Right lobe of liver (tissue), 6 donors: ENCODE measurements around the gene MYO5B. TPM values are rescaled to one million over a fixed set of nuclear protein-coding genes. Genes with fewer than 3 reads are reported as not detected.

ENCODE experiments used
- ATAC-seq, 4 donors: fragments of 200-7000 bp; cut with Tn5 transposase; one replicate each; pipeline ENCODE4 v1.9.1; 2020; ENCODE audit warnings: mild to moderate bottlenecking in 4 of 4, moderate library complexity in 4 of 4
- DNase-seq, 3 donors: peaks; one replicate each; pipeline ENCODE4 v3.0.0-alpha.2; 2020
- H3K27ac ChIP-seq, 3 donors: fragments of 200-600 bp; one replicate each; pipeline ENCODE4 v1.8.0; 2022
- H3K27me3 ChIP-seq, 2 donors: fragments of 200-600 bp; one replicate each; pipeline ENCODE4 v1.8.0; 2022
- H3K36me3 ChIP-seq, 4 donors: fragments of 200-600 bp; sonication (generic) in 1 of 4; one replicate each; pipeline versions ENCODE4 v1.5.1 to v1.8.0; 2017 to 2022; ENCODE audit warnings: control low read depth in 1 of 4
- H3K4me1 ChIP-seq, 4 donors: fragments of 200-600 bp; sonication (generic) in 1 of 4; one replicate each; pipeline versions ENCODE4 v1.5.1 to v1.8.0; 2017 to 2022; ENCODE audit warnings: control low read depth in 1 of 4
- H3K4me3 ChIP-seq, 3 donors: fragments of 200-600 bp; one replicate each; pipeline ENCODE4 v1.8.0; 2022
- H3K9me3 ChIP-seq, 4 donors: fragments of 200-600 bp; sonication (generic) in 1 of 4; one replicate each; pipeline versions ENCODE4 v1.5.1 to v1.8.0; 2017 to 2022; ENCODE audit warnings: control low read depth in 1 of 4
- POLR2A ChIP-seq: fragments of 450-650 bp; IDR thresholded peaks from one replicate; pipeline ENCODE4 v1.6.1; 2017; ENCODE audit warnings: antibody characterized with exemption, mild to moderate bottlenecking
- WGBS: methylation state at CpG from one replicate; pipeline ENCODE4 v1.1.6; 2018; ENCODE audit warnings: low coverage, low lambda C conversion rate; ENCODE audit not compliant: insufficient coverage; ENCODE audit errors: missing lambda C conversion rate; 5-methylcytosine and 5-hydroxymethylcytosine counted together
- intact Hi-C, 2 donors: fragments of 100-400 bp; cut with DNase I; formaldehyde crosslinking; loops; one replicate each; pipeline versions ENCODE4 v1.11.2 to v1.14.1; 2022
- total RNA-seq, 6 experiments: library from RNA; depleted of rRNA in 2 of 6; stranded (reverse); fragments of >200 nt in 2 of 6; fragmentation: NEBNext Ultra II Directional in 3 of 6; extraction: Animal tissue kit (Norgen Biotek cat#: 25700) in 3 of 6; gene quantifications; one replicate each; pipeline versions ENCODE4 v1.1.0 to v1.2.4, GENCODE V29; 2016 to 2023
- TF ChIP-seq, protein P1 (sequence below), 4 donors: fragments of 200-600 bp in 3 of 4; fragments of 450-650 bp in 1 of 4; IDR thresholded peaks; one replicate each; pipeline versions ENCODE4 v1.5.1 to v1.8.0; 2016 to 2022; ENCODE audit warnings: antibody characterized with exemption in 4 of 4, mild to moderate bottlenecking in 2 of 4
- donor health status: DM: no; HTN: yes; CAD: no.
- donor health status: DM: no; HTN: no; CAD: no.
- donor health status: DM: no; HTN: no; CAD: no.
- donor health status: DM: no; HTN: yes; CAD: no.
- donor health status: DM: no; HTN: yes; CAD: no.

MYO5B gene
- total RNA-seq, 6 experiments from 2014 or later = 13.4 to 25.1 (median 16.6) TPM

DNA sequence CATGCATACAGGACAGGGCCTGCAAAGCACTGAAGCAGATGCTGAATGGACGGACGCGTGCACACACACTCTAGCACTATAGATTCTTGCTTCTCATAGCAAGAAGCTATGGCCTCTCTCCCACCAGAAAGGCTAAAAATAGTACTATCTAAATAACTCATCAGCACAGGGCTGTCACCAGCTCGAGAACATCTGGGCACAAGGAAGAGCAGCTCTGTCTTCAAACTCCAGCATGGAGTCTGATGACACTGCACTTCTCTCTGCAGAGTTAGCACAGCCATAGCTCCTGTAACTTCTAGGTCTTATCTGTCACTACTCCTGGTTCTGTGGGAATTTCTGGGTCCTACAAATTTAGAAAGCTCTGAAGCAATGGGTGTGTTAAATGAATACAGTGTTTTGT is 123.5 kb downstream of the MYO5B start:
- no peak for ATAC-seq
- DNase-seq = no peak

DNA sequence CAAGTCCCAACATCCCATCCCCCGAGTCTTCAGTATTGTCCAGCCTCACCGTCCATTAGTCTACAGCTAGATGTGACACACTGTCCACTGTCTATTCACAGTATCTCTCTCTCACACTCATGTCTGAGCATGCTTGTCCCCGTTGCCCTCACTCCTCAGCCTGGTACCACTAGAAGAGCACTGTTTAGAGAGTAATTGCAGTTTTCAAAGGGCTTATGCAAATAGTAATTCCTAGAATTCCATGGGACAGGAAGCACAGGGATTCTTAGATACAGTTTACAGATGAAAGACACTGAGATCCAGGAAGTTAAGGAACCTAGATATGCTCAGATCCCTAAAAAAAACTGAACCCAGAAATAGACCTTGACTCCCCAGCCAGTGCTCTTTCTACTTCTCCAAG is 125.5 kb downstream of the MYO5B start:
- H3K27me3 ChIP-seq = no peaks in the 10 kb centered on the region
- ATAC-seq (no peak), DNase-seq (no peak)
- H3K9me3 ChIP-seq = no peaks in the 10 kb centered on the region
- no peak overlapping the region for H3K4me3 ChIP-seq
- H3K4me1 ChIP-seq = peaks cover 0 to 9% (median 3%) of the 10 kb centered on the region in 4 donors
- H3K36me3 ChIP-seq = no peaks in the 10 kb centered on the region
- TF ChIP-seq, protein P1, sequence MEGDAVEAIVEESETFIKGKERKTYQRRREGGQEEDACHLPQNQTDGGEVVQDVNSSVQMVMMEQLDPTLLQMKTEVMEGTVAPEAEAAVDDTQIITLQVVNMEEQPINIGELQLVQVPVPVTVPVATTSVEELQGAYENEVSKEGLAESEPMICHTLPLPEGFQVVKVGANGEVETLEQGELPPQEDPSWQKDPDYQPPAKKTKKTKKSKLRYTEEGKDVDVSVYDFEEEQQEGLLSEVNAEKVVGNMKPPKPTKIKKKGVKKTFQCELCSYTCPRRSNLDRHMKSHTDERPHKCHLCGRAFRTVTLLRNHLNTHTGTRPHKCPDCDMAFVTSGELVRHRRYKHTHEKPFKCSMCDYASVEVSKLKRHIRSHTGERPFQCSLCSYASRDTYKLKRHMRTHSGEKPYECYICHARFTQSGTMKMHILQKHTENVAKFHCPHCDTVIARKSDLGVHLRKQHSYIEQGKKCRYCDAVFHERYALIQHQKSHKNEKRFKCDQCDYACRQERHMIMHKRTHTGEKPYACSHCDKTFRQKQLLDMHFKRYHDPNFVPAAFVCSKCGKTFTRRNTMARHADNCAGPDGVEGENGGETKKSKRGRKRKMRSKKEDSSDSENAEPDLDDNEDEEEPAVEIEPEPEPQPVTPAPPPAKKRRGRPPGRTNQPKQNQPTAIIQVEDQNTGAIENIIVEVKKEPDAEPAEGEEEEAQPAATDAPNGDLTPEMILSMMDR (IDR thresholded peaks at IDR 0.05) = no peak
- TF ChIP-seq POLR2A = no peak
- H3K27ac ChIP-seq = no peak overlapping the region
- intact Hi-C loops = no loop called here
- 94% methylated on average over 3 of the region's 3 CpGs for WGBS

More for the DNA sequence above, 123.5 kb downstream of the MYO5B start:
- intact Hi-C loops = no loop called here
- Histone ChIP-seq H3K4me1 (peaks cover 0 to 9% (median 3%) of the 10 kb centered on the region in 4 donors), H3K36me3 (no peaks in the 10 kb centered on the region), H3K27ac (no peak overlapping the region), H3K27me3 (no peaks in the 10 kb centered on the region), H3K9me3 (no peaks in the 10 kb centered on the region), H3K4me3 (no peak overlapping the region)
- TF ChIP-seq, protein P1 (IDR thresholded peaks at IDR 0.05) = no peak
- TF ChIP-seq POLR2A = no peak
- WGBS = 80% methylated on average over 4 of the region's 4 CpGs

DNA sequence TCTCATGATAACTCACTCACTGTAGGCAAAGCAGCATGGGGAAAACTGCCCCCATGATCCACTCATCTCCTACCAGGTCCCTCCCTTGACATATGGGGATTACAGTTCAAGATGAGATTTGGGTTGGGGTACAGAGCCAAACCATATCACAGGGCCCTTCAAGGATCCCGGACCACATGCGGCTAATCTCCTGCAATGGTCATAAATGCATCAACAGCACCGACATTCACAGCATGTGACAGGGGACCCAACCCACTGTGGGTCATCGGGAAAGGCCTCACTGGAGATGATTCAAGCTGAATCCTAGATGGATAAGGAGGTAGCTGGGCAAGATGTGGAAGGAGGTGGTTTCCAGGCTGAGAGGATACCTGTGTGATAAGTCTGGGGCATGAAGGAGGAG is 129.4 kb downstream of the MYO5B start:
- TF ChIP-seq, protein P1 (IDR thresholded peaks at IDR 0.05) = no peak
- TF ChIP-seq POLR2A = no peak
- no peaks in the 10 kb centered on the region for H3K36me3 ChIP-seq
- no peak overlapping the region for H3K4me3 ChIP-seq
- H3K27me3 ChIP-seq = no peaks in the 10 kb centered on the region
- 74% methylated on average over 2 of the region's 4 CpGs for WGBS
- no peak overlapping the region for H3K27ac ChIP-seq
- no peak for DNase-seq
- peaks cover 0 to 9% (median 3%) of the 10 kb centered on the region in 4 donors for H3K4me1 ChIP-seq
- no peak for ATAC-seq
- intact Hi-C loops = no loop called here
- H3K9me3 ChIP-seq = no peaks in the 10 kb centered on the region

DNA sequence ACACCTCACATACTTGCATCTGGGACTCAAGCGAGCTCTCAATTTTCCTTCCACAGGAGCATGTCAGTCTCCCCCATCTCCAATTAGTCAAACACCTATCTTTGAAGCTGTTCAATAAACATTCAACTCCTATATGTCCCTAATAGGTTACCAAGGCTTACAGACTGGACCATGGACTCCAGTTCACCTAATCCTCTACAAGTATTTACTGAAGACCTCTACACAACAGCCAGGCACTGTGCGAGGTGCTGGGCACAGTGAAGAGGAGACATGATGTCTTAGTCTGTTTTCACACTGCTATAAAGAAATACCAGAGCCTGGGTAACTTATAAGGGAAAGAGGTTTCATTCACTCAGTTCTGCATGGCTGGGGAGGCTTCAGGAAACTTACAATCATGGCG is 129.9 kb downstream of the MYO5B start:
- no peaks in the 10 kb centered on the region for H3K36me3 ChIP-seq
- TF ChIP-seq, protein P1 (IDR thresholded peaks at IDR 0.05) = no peak
- TF ChIP-seq POLR2A = no peak
- no peak for ATAC-seq
- no peak overlapping the region for H3K27ac ChIP-seq
- H3K4me1 ChIP-seq = peaks cover 0 to 9% (median 3%) of the 10 kb centered on the region in 4 donors
- no peaks in the 10 kb centered on the region for H3K27me3 ChIP-seq
- WGBS = 93% methylated on average over 3 of the region's 3 CpGs
- no peaks in the 10 kb centered on the region for H3K9me3 ChIP-seq
- intact Hi-C loops = no loop called here
- DNase-seq = no peak
- no peak overlapping the region for H3K4me3 ChIP-seq
